ENCODE results near the gene CDH26.
"Not testable (repeated sequence)": the region's sequence is repeated elsewhere in the genome, so short reads cannot be mapped to it uniquely, and the experiment has no call there.

Gene CDH26

DNA sequence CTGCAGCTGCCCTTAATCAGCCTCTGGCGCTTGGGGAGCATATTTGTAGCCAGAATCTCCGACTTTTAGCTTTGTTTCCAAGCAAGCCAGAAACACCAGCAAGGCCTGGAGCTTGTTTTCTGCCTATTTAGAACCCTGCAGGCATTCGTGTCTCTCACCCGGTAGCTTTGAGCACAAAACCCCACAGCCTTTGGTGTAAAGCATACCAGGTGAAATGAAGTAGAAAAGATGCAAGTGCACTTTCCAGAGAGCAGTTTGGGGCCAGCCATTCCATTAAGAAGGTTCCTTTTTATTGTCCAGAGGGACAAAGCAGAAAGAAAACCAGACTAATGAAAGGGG is 17.3 kb upstream of the CDH26 start:
- no peak for DNase-seq (ENCODE audit: low spot score)

DNA sequence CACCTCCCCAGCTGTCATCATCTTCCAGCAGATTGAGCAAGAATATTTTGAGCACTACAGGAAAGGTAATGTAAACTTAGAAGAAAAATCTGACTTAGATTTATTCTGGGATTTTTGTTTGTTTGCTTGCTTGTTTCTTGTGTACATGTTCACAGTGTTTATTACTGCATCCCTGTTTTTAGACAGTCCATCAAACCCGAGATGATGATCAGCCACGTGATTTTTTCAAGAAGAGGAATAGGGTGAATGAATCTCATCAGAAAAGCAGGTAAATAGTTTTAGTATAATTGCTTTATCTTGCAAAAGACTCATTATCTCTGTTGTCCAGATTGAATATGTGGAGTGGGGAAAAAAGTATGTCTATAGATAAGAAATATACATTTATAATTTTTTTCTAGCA is 16.0 kb upstream of the CDH26 start:
- no peak for DNase-seq (ENCODE audit: low spot score)

DNA sequence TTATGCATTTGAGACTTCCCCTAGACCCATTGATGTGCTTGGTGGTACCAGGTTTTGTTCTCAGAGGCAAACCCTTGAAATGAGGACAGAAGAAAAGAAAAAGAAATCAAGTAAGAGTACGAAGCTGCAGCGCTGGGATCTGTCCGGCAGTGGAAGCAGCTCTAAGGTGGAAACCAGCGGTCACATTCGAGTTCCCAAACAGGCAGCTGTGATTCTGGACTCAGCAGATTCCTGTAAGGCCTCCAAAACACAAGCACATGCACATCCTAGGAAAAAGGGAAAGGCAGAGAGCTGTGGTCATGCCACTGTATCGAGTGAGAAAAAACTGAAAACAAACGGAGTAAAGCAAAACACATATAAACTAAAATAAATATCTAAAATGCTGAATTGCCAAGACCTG is 13.5 kb upstream of the CDH26 start:
- DNase-seq (ENCODE audit: low spot score): no peak

DNA sequence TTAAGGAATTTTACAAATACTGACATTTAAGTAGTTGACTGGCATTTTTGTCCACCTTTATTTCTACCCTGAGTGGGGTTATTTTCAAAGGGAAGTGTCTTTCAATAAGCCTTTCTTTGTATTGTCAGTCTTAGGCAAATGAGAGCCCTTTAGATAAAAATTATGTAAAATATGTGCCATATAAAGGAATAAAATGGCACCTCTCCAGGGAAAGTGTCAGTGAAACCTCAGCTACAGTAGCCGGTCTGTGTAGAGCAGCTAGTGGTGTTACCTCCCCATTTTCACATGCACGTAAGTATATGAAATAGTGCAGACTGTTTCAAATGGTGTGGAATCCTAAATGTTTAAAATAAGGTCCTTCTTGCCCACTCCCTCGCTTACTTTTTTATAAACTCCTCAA is 13.0 kb upstream of the CDH26 start:
- no peak for DNase-seq (ENCODE audit: low spot score)

DNA sequence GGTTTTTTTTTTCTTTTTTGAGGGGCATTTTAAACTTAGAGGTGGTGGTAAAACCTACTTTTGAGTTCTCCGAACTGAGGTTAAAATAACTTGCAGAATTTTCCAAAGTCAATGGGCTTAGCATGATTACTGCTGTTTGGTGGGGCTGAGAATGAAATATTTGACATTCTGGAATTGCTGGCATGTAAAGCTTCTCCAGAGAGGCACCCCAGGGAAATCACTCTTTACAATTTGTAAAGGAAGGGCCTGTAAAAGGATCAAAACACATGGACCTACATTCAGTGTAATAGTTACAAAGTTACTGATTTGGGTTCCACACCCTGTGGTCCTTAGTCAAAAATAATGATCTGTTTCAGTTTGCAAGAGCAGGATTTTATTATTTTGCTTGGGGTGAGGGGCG is 12.5 kb upstream of the CDH26 start:
- DNase-seq (ENCODE audit: low spot score): no peak

DNA sequence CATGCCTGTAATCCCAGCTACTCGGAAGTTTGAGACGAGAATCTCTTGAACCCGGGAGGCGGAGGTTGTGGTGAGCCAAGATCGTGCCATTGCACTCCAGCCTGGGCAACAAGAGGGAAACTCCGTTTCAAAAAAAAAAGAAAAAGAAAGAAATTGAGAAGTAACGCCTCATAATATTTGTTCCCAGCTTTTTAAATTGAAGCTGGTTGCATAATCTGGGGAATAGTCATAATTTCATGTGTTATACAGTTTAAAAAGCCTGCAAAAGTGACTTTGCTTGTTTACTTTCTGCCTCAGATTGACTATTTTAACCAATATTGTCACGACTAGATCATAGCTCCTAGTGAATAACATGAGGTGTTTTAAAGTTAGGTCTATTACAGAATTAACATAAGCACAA is 10.8 kb upstream of the CDH26 start:
- no peak for DNase-seq (ENCODE audit: low spot score)

DNA sequence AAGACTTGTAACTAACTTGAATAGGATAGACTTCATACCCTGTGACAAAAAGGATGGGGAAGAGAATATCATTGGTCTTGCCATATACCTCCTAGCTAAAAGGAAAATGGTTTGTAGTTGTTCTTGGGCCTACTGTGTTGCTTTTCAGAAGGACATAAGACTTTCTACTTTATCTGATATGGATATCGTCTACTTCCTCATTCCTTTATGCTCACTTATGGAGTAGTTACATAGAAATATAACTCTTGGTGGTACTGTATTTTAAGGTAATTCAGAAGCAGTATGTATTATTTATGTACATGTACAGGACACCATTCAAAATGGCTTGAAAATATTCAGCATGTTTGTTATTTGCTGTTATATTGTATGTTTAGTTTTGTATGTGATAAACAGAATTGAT is 10.0 kb upstream of the CDH26 start:
- no peak for DNase-seq (ENCODE audit: low spot score)

DNA sequence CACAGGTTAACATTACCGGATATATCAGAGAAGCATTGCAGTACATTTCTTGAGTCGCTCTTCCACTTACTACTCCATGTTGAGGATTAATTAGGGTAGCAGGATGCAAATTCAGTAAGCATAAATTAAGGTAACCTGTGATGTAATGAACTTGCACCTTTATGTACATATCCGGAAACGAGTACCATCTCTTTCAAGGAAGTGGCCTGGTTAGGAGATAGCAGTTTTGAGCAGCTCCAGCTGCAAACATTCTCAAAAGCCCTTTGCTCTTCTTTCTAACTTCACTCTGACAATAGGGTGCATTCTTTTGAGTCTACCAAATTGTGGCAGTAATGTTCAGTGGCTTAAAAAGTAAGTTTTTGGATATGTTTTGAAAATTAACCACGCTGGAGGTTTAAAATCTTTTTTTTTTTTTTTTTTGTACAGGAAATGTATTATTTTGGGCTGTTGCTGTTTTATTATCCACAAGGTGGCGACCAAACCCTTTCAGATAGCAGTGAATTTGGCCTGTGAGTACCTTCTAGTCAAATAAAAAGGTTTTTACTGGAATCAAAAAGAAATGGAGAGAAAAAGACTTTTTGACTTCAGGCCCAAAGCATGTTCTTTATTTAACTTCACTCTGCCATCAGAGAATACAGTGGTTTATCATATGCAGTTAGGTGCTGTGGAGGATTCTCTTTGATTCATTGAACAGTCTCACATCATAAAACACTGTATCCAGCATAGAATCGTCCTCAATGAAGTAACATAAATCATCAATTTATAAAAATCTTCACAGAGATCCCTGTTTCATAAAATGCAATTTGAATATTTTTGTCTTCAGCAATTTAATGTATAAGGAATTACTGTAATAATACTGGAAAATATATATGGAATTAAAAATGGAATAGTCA is 9.1 kb upstream of the CDH26 start:
- peak; percentile 82 for DNase-seq (ENCODE audit: low spot score)

DNA sequence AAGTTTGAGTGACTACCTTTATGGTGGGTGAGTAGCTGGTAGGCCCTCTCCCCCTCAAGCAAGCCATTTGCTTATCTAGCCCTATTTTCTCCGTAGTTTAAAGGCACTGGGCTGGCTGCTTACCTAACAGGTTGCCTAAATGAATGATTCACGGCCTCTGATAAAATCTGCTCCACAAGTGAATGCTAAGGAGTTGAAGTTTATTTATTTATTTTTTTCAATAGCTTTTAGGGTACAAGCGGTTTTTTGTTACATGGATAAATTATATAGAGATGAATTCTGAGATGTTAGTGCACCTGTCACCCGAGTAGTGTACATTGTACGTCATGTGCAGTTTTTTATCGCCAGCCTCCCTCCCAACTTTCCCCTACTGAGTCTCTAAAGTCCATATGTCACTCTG is 8.3 kb upstream of the CDH26 start:
- DNase-seq (ENCODE audit: low spot score): no peak

DNA sequence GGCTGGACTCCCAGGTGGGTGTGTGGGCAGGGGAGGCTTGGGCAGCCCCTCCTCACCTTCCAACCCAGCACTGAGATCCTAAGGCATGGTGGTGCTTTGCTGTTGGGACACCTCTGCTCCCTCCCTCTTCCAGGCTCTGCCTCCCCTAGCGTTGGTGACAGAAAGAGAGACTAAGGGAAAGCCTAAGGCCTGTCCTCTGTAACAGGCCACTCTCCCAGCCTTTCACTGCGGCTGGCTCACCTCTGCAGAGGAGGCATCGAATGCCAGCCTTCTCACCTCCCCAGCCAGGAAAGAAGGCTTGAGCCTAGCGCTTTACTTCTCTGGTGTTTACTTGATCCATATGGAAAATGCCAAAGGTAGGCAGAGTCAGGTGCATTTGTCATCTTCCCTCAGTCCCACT is 3.5 kb upstream of the CDH26 start:
- no peak for DNase-seq (ENCODE audit: low spot score)

DNA sequence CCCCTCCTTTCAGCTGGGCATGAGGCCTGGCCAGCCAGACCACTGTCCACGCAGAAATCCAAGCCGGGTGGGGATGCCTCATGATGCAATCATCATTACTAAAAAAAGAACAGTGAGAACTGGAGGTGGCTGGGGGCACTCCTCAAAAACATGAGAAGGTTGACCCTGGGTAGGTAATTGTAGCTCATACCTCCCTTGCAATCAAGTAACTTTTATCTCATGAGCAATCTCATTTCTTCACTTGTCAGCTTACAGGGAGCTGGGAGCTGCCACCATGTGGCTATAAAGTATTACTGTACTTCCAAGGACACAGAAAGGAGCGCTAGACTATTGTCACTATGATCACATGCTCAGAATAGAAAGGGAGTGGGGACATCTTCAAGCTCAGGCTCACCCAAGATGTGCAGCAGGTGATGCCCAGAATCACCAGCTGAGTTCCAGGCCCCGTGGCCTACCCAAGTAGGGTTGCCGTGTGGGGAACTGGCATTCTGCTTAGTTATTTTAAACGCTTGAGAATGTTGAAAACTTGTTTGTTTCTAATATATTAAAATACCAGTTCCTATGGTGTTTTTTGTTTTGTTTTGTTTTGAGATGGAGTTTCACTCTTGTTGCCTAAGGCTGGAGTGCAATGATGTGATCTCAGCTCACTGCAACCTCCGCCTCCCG is 3.0 kb upstream of the CDH26 start:
- peak; percentile 77 for DNase-seq (ENCODE audit: low spot score)

DNA sequence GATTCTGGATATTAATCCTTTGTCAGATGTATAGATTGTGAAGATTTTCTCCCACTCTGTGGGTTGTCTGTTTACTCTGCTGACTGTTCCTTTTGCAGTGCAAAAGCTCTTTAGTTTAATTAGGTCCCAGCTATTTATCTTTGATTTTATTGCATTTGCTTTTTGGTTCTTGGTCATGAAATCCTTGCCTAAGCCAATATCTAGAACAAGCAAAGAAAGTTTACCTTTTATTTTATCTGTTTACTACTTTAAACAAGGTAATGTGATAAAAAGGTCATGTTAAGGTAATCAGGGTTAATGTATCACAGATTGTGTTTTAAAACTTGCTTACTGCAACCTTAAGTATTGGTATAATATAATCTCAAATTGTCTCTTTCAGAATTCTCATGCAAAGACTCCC is 655 bp upstream of the CDH26 start:
- not testable (repeated sequence) for DNase-seq (ENCODE audit: low spot score)

DNA sequence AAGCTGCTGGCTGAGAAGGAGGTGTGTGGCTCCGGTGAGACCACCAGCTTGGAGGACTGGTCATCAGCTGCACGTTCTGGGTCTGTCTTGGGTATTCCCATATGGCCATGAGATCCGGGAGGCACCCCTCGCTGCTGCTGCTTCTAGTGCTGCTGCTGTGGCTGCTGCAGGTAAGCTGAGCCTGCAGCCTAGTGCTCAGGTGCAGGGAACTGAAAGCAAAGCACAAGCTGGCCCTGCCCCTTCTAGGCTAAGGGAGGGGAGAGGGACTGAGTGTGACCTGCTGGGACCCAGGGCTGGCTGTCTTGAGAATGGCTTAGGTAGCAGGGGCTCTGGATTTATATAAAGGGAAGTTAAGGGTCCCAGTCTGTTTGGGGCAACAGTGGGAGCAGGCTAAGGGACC is 403 bp downstream of the CDH26 start:
- no peak for DNase-seq (ENCODE audit: low spot score)

DNA sequence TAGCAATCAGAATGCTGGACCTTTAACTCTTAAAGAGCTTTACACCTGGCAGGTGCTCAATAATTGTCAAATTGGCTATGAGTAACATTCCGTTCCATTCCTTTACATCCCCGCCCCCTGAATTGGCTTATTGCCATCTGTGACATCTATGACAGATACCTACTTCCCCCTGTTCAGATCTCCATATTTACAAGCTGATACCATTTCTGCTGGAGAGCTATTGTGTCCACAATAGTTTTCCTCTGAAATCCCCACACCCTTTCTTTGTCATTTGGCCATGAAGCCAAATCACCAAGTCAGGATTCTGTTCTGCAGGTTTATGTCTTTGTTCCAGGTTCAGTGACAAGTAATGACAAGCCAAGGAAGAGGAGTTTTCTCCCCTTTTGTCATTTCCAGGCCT is 3.2 kb downstream of the CDH26 start:
- no peak for DNase-seq (ENCODE audit: low spot score)

DNA sequence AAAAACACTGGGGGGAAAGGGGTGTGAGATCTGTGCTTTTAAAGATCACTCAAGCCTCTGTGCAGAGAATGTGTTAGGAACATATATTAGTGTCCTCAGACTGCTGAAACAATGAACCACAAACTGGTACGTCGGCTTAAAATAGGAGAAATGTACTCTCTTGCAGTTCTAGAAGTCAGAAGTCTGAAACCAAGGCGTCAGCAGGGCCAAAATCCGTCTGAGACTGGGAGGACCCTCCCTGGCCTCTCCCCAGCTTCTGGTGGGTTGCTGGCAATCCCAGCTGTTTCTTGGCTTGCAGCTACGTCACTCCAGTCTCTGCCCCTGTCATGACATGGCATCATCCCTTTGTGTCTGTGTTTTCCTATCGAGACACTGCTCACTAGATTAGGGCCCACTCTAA is 3.9 kb downstream of the CDH26 start:
- no peak for DNase-seq (ENCODE audit: low spot score)

DNA sequence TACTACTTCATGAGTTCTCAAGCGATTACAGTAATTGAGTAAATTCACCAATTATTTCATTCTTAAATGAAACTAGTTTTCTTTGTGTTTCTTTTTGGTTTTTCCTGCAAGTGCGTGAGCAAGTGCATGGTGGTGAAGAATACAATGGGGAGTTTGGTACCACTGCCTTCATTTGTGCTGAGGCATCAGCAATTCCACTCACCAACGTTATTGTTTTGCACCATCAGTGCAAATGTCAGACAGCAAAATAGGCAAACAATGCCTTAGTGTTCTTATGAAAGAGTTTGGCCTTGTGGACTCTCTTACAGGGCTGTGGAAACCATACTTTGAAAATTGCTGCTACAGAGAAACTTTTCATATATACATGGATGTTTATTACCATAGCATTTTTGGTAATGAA is 8.2 kb downstream of the CDH26 start:
- DNase-seq (ENCODE audit: low spot score): peak; percentile 87

DNA sequence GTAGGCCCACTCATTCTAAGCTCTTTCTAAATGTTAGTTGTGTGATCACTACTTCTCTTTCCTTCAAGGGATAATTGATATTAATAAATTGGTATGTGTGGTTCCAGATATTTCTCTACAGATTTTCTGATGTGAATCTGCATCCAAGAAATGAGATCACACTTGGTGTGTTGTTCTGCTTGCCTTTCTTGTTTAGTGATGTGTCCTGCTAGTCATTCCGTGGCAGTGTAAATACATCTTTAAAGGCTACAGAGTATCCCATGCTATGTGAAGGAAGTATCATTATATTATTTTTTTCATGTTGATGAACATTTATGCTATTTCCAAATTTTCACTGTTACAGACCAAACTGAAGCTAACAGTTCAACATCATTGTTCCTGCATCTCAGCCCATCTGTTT is 13.2 kb downstream of the CDH26 start:
- no peak for DNase-seq (ENCODE audit: low spot score)

DNA sequence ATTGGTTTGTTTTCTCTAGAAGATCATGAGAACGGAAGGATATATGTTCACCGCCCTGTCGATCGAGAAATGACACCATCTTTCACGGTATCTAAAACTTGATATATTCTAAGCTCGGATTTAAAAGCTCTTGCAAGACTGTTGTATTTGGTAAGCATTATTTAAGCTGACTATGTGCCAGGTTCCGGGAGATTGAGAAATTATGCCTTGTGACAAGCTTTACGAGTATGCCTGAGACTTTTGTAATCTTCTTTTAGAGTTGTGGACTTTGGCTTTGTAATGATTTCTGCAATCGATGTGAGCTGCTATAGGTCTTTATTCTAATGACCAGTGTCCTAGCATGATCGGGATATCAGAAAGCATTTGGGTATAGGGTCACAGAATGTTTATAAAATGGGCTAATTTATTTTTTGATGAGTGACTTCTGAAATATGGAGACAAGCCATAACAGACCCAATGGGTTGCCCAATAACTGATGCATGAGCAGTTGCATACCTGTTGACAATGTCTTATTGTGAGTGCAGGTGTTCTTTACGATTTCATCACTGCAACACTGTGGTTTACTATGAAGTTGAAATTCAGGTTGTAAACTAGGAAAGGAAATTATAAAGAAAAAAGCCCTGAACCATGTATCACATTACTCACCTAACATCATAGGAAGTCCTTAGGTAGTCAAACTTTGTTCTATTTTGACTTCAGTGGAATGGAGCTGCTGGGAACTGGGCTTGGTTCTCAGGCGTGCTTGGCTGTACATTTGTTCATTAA is 14.0 kb downstream of the CDH26 start:
- no peak for DNase-seq (ENCODE audit: low spot score)

DNA sequence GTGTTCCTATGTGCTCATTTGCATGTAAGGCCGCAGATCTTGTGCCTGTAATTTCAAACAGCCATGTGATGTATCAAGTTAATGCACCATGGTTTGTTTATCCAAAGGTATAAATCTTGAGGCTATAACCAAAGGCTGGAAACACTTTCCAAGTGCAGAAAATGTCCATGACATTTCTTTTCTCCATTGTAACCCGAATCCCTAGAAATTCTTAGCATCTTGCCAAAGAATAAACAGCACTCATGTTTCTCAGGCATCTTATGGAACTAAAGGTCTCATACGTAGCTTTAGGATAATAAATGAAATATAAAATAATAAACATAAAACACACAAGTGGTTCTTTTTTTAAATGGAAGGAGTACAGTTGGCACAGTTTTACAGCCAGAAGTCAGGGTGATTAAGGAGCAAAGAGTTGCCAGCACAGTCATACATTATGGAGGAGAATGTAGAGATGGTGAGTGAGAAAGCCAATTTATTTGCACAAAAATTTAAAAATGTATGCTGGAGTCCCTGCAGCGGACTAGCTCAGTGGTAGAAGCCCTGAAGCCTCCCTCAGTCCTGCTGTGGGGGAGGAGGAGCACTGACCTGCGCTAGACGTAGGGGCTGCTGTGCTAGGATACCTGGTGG is 18.0 kb downstream of the CDH26 start:
- no peak for DNase-seq (ENCODE audit: low spot score)

DNA sequence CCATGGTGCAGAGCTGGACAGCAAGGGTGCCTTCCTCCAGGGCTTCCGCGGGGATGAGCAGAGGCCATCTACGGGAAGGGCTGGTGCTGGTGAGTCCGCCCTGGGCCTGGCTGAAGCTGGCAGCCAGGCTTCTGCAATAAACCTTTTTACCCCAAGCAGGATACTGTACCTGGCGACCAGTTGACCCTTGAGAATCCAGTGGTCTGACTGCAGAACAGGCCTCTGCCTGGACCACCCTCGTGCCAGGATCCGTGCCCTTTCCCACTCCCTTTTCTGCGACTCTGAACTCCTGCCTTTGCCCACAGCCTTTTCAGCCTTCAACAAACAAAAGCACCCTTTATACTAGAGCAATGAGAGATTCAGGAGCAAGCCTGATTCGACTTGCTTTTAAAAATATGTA is 18.9 kb downstream of the CDH26 start:
- DNase-seq (ENCODE audit: low spot score): peak; percentile 69

DNA sequence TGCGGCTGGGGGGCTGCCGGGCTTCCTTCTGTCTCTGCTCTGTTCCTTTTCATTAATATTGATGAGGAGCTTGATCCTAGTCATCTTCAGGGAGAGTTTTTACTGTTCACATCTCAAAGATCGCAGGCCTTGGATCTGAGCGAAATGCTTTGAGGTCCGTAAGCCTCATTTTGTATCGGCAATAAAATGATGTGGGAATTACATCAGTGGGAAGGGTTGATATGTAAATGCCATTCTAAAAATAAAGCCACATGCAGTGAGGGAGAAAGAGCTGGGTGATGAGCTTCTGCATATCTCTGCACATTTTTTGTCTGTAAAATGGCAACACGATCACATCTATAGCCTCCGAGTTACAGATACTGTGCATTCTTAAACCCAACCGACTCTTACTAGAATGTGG is 24.9 kb downstream of the CDH26 start:
- DNase-seq (ENCODE audit: low spot score): no peak

DNA sequence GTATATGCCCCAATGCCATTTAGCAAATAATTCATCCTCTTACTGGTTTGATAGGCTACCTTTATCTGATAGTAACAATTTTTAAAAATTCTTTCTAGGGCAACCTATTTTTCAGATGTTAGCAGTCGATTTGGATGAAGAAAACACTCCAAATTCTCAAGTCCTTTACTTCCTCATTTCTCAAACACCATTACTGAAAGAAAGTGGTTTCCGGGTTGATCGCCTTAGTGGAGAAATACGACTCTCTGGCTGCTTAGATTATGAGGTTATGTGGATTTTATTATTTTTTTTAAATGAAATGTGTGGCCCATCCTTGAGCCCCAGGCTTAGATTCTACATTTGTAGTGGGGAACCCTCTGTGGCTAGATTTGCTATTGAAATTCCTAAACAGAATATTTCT is 26.3 kb downstream of the CDH26 start:
- no peak for DNase-seq (ENCODE audit: low spot score)

DNA sequence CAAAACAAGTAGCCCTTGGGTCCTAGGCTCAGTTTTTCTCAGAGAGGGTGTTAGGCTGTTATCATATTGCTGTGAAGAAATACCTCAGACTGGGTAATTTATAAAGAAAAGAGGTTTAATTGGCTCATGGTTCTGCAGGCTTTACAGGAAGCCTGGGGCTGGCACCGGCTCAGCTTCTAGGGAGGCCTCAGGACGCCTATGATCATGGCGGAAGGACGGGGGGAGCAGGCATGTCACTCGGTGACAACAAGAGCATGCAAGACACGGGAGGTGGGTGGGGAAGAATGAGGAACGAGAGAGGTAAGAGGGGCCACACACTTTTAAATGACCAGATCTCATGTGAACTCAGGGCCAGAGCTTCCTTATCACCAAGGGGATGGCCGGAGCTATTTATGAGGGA is 26.9 kb downstream of the CDH26 start:
- DNase-seq (ENCODE audit: low spot score): no peak
